HG03103 (cell line): ENCODE results near the gene GGCX.
"Not testable (repeated sequence)": the region's sequence is repeated elsewhere in the genome, so short reads cannot be mapped to it uniquely, and the experiment has no call there.

Experiments
- ATAC-seq: cut with Tn5 transposase; IDR thresholded peaks from one replicate; pipeline ENCODE4 v1.9.1; 2021; ENCODE audit warnings: low read depth; ENCODE audit not compliant: unreplicated experiment

Gene GGCX

GRCh38 chr2:85561280-85562212, at the start of gene GGCX:
GGCX (minus strand) TSS chr2:85561493; CDS start chr2:85561428, 65 bp downstream.
- ATAC-seq, result peak; percentile 86

- no peak for ATAC-seq
These were observed 46.2 kb upstream of the GGCX start for GRCh38 chr2:85607268-85608215.

GRCh38 chr2:85606116-85606455, 44.8 kb upstream of the GGCX start:
- no peak for ATAC-seq

- ATAC-seq, result no peak
These were observed 44.3 kb upstream of the GGCX start for GRCh38 chr2:85605406-85606115.

- no peak for ATAC-seq
These were observed 43.5 kb upstream of the GGCX start for GRCh38 chr2:85604568-85605339.

GRCh38 chr2:85604133-85604444, 42.8 kb upstream of the GGCX start:
- ATAC-seq, result not testable (repeated sequence)

- ATAC-seq, result peak; percentile 94
These were observed 41.4 kb upstream of the GGCX start, which contains the start of gene TMEM150A for GRCh38 chr2:85602476-85603234. TMEM150A (minus strand) TSS chr2:85602698; CDS start chr2:85601948, 750 bp downstream.

- peak; percentile 34 for ATAC-seq
These were observed 40.6 kb upstream of the GGCX start for GRCh38 chr2:85601771-85602475.

GRCh38 chr2:85600951-85601770, 39.9 kb upstream of the GGCX start:
- ATAC-seq, result no peak

GRCh38 chr2:85600235-85600575, 38.9 kb upstream of the GGCX start:
- ATAC-seq, result no peak

GRCh38 chr2:85599468-85600234, 38.4 kb upstream of the GGCX start:
- ATAC-seq, result no peak

- no peak for ATAC-seq
These were observed 37.5 kb upstream of the GGCX start for GRCh38 chr2:85598594-85599340.

GRCh38 chr2:85597241-85597640, 35.9 kb upstream of the GGCX start:
- ATAC-seq, result no peak

GRCh38 chr2:85596486-85597143, 35.3 kb upstream of the GGCX start:
- no peak for ATAC-seq

GRCh38 chr2:85596026-85596333, 34.7 kb upstream of the GGCX start:
- ATAC-seq, result no peak
